ENCODE results near the gene OR51V1.
"Not testable (repeated sequence)": the region's sequence is repeated elsewhere in the genome, so short reads cannot be mapped to it uniquely, and the experiment has no call there.

OR51V1 gene

GRCh38 chr11:5161045-5161444 lies 39.4 kb downstream of the OR51V1 start:
- DNase-seq = not testable (repeated sequence)

- DNase-seq = not testable (repeated sequence)
Measured at GRCh38 chr11:5160217-5160616, 40.3 kb downstream of the OR51V1 start.

- no peak for DNase-seq
Measured at GRCh38 chr11:5159806-5160205, 40.7 kb downstream of the OR51V1 start.

GRCh38 chr11:5154657-5155056 lies 45.8 kb downstream of the OR51V1 start, which contains the start of gene OR52A1:
Gene OR52A1, minus strand, starts transcription at chr11:5154757. Its CDS starts 2,388 bp downstream, at chr11:5152369.
- DNase-seq = no peak

GRCh38 chr11:5153574-5154431 lies 46.7 kb downstream of the OR51V1 start:
- DNase-seq = no peak

GRCh38 chr11:5151713-5152153 lies 48.7 kb downstream of the OR51V1 start:
- DNase-seq = no peak
